ENCODE data around the gene KMT2C. TPM values are rescaled to one million over a fixed set of nuclear protein-coding genes. Genes with fewer than 3 reads are reported as not detected.

KMT2C gene
- total RNA-seq, 1 donor from 2014 or later, result 59.5 TPM

DNA sequence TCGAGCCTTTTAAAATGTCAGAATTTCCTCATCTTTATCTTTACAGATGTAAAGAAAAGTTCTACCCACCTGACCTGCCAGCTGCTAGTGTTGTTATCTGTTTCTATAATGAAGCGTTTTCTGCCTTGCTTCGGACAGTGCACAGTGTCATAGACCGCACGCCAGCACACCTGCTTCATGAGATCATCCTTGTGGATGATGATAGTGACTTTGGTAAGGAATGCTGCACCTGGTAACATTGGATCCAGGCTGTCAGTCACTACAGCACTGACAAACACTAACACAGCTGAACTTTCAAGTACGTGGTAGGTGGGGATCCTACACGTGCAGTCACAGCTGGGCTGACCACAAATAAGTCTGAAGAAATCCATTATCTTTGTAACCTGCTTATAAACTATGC is 332.7 kb downstream of the KMT2C start:
- Mint-ChIP-seq H3K36me3 (ENCODE audit: low read depth) (peaks cover 16% of the 10 kb centered on the region), H3K4me1 (ENCODE audit: low read depth) (no peaks in the 10 kb centered on the region), H3K27me3 (ENCODE audit: insufficient read depth) (no peaks in the 10 kb centered on the region), H3K4me3 (no peak overlapping the region), H3K27ac (no peak overlapping the region), H3K9me3 (no peaks in the 10 kb centered on the region)
- DNase-seq (ENCODE audit: low spot score), result no peak
- intact Hi-C loops (cut with micrococcal nuclease), result no loop called here

DNA sequence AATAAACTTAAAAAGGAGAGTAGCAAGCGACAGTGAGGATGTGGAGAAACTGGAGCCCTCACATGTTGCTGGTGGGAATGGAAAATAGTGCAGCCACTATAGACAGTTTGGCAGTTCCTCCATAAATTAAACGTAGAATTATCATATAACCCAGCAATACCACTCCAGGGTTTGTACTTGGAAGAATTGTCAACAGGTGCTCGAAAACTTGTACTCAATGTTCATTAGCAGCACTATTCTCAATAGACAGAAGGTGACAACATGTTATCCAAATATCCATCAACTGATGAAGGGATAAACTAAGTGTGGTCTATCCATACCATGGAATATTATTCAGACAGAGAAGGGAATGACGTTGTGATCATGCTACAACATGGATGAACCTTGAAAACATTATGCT is 338.5 kb downstream of the KMT2C start:
- H3K4me1 Mint-ChIP-seq (ENCODE audit: low read depth), result no peaks in the 10 kb centered on the region
- intact Hi-C loops (cut with micrococcal nuclease), result no loop called here
- no peak for DNase-seq (ENCODE audit: low spot score)
- H3K4me3 Mint-ChIP-seq, result no peak overlapping the region
- H3K36me3 Mint-ChIP-seq (ENCODE audit: low read depth), result peaks cover 14% of the 10 kb centered on the region
- H3K27me3 Mint-ChIP-seq (ENCODE audit: insufficient read depth), result no peaks in the 10 kb centered on the region
- no peaks in the 10 kb centered on the region for H3K9me3 Mint-ChIP-seq
- no peak overlapping the region for H3K27ac Mint-ChIP-seq

DNA sequence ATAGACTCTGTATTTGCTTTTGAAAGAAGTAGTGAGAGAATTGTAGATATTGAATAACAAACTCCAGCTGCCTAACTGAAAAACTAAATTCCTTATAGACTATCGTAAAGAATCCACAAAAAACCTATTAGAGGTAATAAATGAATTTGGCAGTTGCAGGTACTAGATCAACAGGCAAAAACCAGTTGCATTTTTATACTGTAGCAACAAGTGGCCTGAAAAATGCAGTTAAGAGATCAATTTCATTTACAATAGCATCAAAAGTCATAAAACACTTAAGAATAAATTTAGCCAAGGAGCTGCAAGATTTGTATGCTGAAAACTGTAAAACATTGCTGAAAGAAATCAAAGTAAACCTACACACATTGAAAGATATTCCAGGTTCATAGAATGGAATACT is 340.0 kb downstream of the KMT2C start:
- no peaks in the 10 kb centered on the region for H3K4me1 Mint-ChIP-seq (ENCODE audit: low read depth)
- no peak for DNase-seq (ENCODE audit: low spot score)
- H3K27me3 Mint-ChIP-seq (ENCODE audit: insufficient read depth), result no peaks in the 10 kb centered on the region
- H3K27ac Mint-ChIP-seq, result no peak overlapping the region
- peaks cover 9% of the 10 kb centered on the region for H3K36me3 Mint-ChIP-seq (ENCODE audit: low read depth)
- H3K4me3 Mint-ChIP-seq, result no peak overlapping the region
- intact Hi-C loops (cut with micrococcal nuclease), result no loop called here
- H3K9me3 Mint-ChIP-seq, result no peaks in the 10 kb centered on the region

DNA sequence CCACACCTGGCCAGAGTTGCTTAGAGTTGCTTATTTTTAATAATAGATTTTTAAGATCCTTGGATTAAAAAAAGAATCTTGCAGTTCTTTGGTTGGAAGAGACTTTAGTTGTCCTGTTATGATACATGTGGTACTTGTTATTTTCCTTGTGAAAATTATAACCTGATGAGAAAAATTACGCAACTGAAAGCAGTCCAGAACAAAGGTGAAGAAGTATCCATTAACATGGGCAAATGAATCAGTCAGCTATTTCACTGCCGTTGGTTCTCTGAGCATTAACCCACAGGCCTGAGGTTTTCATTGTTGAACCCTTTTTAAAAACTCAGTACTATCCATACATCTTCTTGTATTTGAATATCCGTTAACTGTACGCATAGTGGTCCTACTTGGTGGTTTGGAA is 342.1 kb downstream of the KMT2C start:
- Mint-ChIP-seq H3K4me1 (ENCODE audit: low read depth) (no peaks in the 10 kb centered on the region), H3K27ac (no peak overlapping the region), H3K9me3 (peaks cover 9% of the 10 kb centered on the region), H3K4me3 (no peak overlapping the region), H3K36me3 (ENCODE audit: low read depth) (peaks cover 6% of the 10 kb centered on the region), H3K27me3 (ENCODE audit: insufficient read depth) (no peaks in the 10 kb centered on the region)
- intact Hi-C loops (cut with micrococcal nuclease), result no loop called here
- no peak for DNase-seq (ENCODE audit: low spot score)

DNA sequence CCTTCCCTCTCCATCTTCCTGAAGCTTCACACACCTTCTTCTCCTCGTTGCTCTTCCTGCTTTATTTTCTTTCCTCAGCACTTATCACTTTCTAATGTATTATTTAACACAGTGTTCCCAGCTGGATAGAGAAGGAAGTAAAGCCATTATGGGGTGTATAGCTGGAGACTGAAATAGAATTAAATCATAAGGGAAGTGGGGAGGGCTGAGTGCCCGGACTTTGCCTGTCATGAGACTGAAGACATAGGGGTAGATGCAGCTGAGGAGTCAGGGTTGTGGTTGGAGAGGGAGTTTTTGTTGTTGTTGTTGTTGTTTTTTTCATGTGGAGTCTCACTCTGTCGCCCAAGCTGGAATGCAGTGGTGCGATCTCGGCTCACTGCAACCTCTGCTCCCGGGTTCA is 345.1 kb downstream of the KMT2C start:
- H3K27me3 Mint-ChIP-seq (ENCODE audit: insufficient read depth), result no peaks in the 10 kb centered on the region
- peaks cover 6% of the 10 kb centered on the region for H3K36me3 Mint-ChIP-seq (ENCODE audit: low read depth)
- H3K4me3 Mint-ChIP-seq, result no peak overlapping the region
- no peak overlapping the region for H3K27ac Mint-ChIP-seq
- intact Hi-C loops (cut with micrococcal nuclease), result no loop called here
- DNase-seq (ENCODE audit: low spot score), result no peak
- H3K9me3 Mint-ChIP-seq, result peaks cover 19% of the 10 kb centered on the region
- H3K4me1 Mint-ChIP-seq (ENCODE audit: low read depth), result no peaks in the 10 kb centered on the region

DNA sequence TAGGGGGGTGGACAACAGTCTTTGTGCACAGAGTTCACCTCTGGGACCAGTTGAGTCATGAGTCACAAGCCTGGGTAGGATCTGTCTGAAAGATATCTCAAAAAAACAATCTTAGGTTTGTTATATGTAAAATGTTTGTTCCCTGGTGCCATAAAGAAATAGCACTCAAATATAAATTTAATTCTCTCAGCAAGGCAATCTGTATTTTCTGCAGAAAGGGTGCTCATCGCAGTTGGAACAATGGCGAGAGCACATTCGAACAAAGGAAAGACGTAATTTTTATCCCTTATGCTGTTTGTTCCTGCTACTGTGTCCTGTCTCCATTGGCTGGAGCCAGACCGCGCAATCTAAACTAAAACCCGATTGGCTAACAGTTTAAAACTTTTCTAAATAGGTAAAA is 346.6 kb downstream of the KMT2C start:
- no peak for DNase-seq (ENCODE audit: low spot score)
- peaks cover 19% of the 10 kb centered on the region for H3K9me3 Mint-ChIP-seq
- H3K36me3 Mint-ChIP-seq (ENCODE audit: low read depth), result peaks cover 3% of the 10 kb centered on the region
- H3K27me3 Mint-ChIP-seq (ENCODE audit: insufficient read depth), result no peaks in the 10 kb centered on the region
- intact Hi-C loops (cut with micrococcal nuclease), result no loop called here
- H3K27ac Mint-ChIP-seq, result no peak overlapping the region
- no peak overlapping the region for H3K4me3 Mint-ChIP-seq
- H3K4me1 Mint-ChIP-seq (ENCODE audit: low read depth), result no peaks in the 10 kb centered on the region

DNA sequence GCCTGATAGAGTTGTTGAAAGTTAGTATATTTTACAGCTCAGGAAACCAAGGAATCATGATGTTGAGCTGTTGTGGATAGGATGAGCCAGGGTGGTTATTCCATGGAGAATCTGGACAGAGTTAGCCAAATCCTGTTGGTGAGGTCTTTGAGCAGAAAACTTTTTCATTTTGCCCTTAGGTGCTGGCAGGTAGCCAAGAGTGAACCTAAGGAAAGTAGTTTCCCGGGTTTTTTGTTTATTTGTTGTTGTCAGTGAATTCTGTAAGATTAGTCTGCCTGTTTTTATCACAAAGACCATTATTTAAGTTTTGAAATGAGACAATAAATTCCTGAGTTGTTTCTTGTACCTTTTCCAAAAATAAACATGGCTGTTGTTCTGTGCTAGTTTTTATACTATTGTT is 349.3 kb downstream of the KMT2C start:
- peaks cover 19% of the 10 kb centered on the region for H3K9me3 Mint-ChIP-seq
- no peak overlapping the region for H3K4me3 Mint-ChIP-seq
- intact Hi-C loops (cut with micrococcal nuclease), result no loop called here
- DNase-seq (ENCODE audit: low spot score), result no peak
- H3K27me3 Mint-ChIP-seq (ENCODE audit: insufficient read depth), result no peaks in the 10 kb centered on the region
- no peak overlapping the region for H3K27ac Mint-ChIP-seq
- H3K36me3 Mint-ChIP-seq (ENCODE audit: low read depth), result no peaks in the 10 kb centered on the region
- H3K4me1 Mint-ChIP-seq (ENCODE audit: low read depth), result no peaks in the 10 kb centered on the region

DNA sequence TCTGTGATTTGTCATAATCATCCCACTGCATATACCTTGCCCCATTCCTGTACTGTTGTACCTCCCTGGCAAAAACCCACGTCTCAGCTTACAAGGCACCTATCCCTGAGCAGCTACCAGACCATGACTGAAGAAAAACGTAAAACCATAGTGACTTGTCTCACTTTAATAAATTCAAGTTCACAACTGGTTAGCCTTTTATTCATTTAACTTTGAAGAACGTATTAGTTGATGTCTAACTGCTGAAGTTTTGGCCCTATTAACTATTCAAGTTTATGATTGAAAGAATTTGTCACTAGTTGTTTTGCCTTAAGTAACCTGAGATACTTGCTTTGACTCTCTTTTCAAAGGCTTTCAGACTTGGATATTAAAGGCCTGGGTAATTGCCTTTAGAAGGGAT is 350.7 kb downstream of the KMT2C start:
- Mint-ChIP-seq H3K36me3 (ENCODE audit: low read depth) (no peaks in the 10 kb centered on the region), H3K27me3 (ENCODE audit: insufficient read depth) (no peaks in the 10 kb centered on the region), H3K27ac (no peak overlapping the region), H3K4me3 (no peak overlapping the region), H3K9me3 (peaks cover 19% of the 10 kb centered on the region), H3K4me1 (ENCODE audit: low read depth) (no peaks in the 10 kb centered on the region)
- intact Hi-C loops (cut with micrococcal nuclease), result no loop called here
- no peak for DNase-seq (ENCODE audit: low spot score)

Other genes starting within 250 kb of the KMT2C start
- gene XRCC2, start 240.1 kb upstream of the KMT2C start, total RNA-seq, result 24.0 and 24.5 TPM in 2 replicates